Measurements from ENCODE around the gene CERS6. TPM values are rescaled to one million over a fixed set of nuclear protein-coding genes. Genes with fewer than 3 reads are reported as not detected.
"Not testable (repeated sequence)": the region's sequence is repeated elsewhere in the genome, so short reads cannot be mapped to it uniquely, and the experiment has no call there.

Gene CERS6
- total RNA-seq, 1 donor from 2014 or later = 9.3 TPM

- intact Hi-C loops (cut with DNase I) = loop anchor here (10.0 kb wide), 1 partner anchor 412 kb away; no protein-coding TSS in a partner anchor
- DNase-seq (ENCODE audit: low spot score) = no peak
- no peak for ATAC-seq
These were observed 301.2 kb downstream of the CERS6 start for GRCh38 chr2:168757223-168757622.

- intact Hi-C loops (cut with DNase I) = loop anchor here (10.0 kb wide), 1 partner anchor 414 kb away; no protein-coding TSS in a partner anchor
- DNase-seq (ENCODE audit: low spot score) (no peak), ATAC-seq (peak; percentile 81)
These were observed 303.1 kb downstream of the CERS6 start for GRCh38 chr2:168758970-168759820.

GRCh38 chr2:168765401-168765800 lies 309.3 kb downstream of the CERS6 start:
- ATAC-seq (no peak), DNase-seq (ENCODE audit: low spot score) (no peak)
- intact Hi-C loops (cut with DNase I) = no loop called here

GRCh38 chr2:168766600-168766999 lies 310.5 kb downstream of the CERS6 start:
- DNase-seq (ENCODE audit: low spot score) = no peak
- no peak for ATAC-seq
- intact Hi-C loops (cut with DNase I) = no loop called here

- no peak for ATAC-seq
- intact Hi-C loops (cut with DNase I) = no loop called here
- DNase-seq (ENCODE audit: low spot score) = no peak
These were observed 311.2 kb downstream of the CERS6 start for GRCh38 chr2:168767258-168767657.

- DNase-seq (ENCODE audit: low spot score); ATAC-seq; intact Hi-C loops (cut with DNase I): not testable (repeated sequence)
These were observed 312.3 kb downstream of the CERS6 start for GRCh38 chr2:168768357-168768756.

- ATAC-seq (no peak), DNase-seq (ENCODE audit: low spot score) (no peak)
- intact Hi-C loops (cut with DNase I) = no loop called here
These were observed 314.7 kb downstream of the CERS6 start for GRCh38 chr2:168770796-168771195.

GRCh38 chr2:168772704-168773103 lies 316.6 kb downstream of the CERS6 start:
- no peak for DNase-seq (ENCODE audit: low spot score)
- ATAC-seq = no peak
- intact Hi-C loops (cut with DNase I) = no loop called here

- ATAC-seq (no peak), DNase-seq (ENCODE audit: low spot score) (no peak)
- intact Hi-C loops (cut with DNase I) = no loop called here
These were observed 317.1 kb downstream of the CERS6 start for GRCh38 chr2:168773128-168773527.

GRCh38 chr2:168773719-168774521 lies 317.8 kb downstream of the CERS6 start:
- DNase-seq (ENCODE audit: low spot score) (no peak), ATAC-seq (no peak)
- intact Hi-C loops (cut with DNase I) = no loop called here

- no peak for ATAC-seq
- intact Hi-C loops (cut with DNase I) = no loop called here
- no peak for DNase-seq (ENCODE audit: low spot score)
These were observed 319.8 kb downstream of the CERS6 start for GRCh38 chr2:168775837-168776236.

GRCh38 chr2:168780669-168781071 lies 324.6 kb downstream of the CERS6 start:
- intact Hi-C loops (cut with DNase I) = no loop called here
- ATAC-seq (no peak), DNase-seq (ENCODE audit: low spot score) (no peak)

- ATAC-seq = no peak
- intact Hi-C loops (cut with DNase I) = no loop called here
- no peak for DNase-seq (ENCODE audit: low spot score)
These were observed 325.2 kb downstream of the CERS6 start for GRCh38 chr2:168781191-168781817.

GRCh38 chr2:168782271-168782670 lies 326.2 kb downstream of the CERS6 start:
- ATAC-seq = no peak
- intact Hi-C loops (cut with DNase I) = no loop called here
- DNase-seq (ENCODE audit: low spot score) = no peak

GRCh38 chr2:168784993-168785392 lies 328.9 kb downstream of the CERS6 start:
- intact Hi-C loops (cut with DNase I) = no loop called here
- DNase-seq (ENCODE audit: low spot score) = no peak
- ATAC-seq = no peak

GRCh38 chr2:168787098-168787781 lies 331.2 kb downstream of the CERS6 start:
- DNase-seq (ENCODE audit: low spot score) (no peak), ATAC-seq (no peak)
- intact Hi-C loops (cut with DNase I) = no loop called here

- DNase-seq (ENCODE audit: low spot score) = no peak
- intact Hi-C loops (cut with DNase I) = no loop called here
- no peak for ATAC-seq
These were observed 331.8 kb downstream of the CERS6 start for GRCh38 chr2:168787782-168788376.

GRCh38 chr2:168789776-168790175 lies 333.7 kb downstream of the CERS6 start:
- intact Hi-C loops (cut with DNase I) = no loop called here
- no peak for ATAC-seq
- no peak for DNase-seq (ENCODE audit: low spot score)

All from sciatic nerve (tissue), 2 donors.